CMK (cell line): ENCODE results near the gene LRRC8E.
"Not testable (repeated sequence)": the region's sequence is repeated elsewhere in the genome, so short reads cannot be mapped to it uniquely, and the experiment has no call there.

Source experiments
- DNase-seq: peaks from one replicate; pipeline ENCODE4 v3.0.0-alpha.2; 2010; ENCODE audit warnings: low read depth

LRRC8E gene

GRCh38 chr19:7920519-7921301 is 32.4 kb downstream of the LRRC8E start:
- peak; percentile 96 for DNase-seq

- DNase-seq = no peak
Observed at GRCh38 chr19:7921302-7921966, 33.1 kb downstream of the LRRC8E start.

GRCh38 chr19:7921967-7922835 is 33.9 kb downstream of the LRRC8E start:
- no peak for DNase-seq

GRCh38 chr19:7922836-7923195 is 34.5 kb downstream of the LRRC8E start:
- DNase-seq = no peak

- DNase-seq = no peak
Observed at GRCh38 chr19:7923295-7924191, 35.2 kb downstream of the LRRC8E start.

GRCh38 chr19:7924241-7924640 is 35.9 kb downstream of the LRRC8E start:
- no peak for DNase-seq

GRCh38 chr19:7924651-7925170 is 36.4 kb downstream of the LRRC8E start:
- DNase-seq = no peak

GRCh38 chr19:7925171-7925851 is 37.0 kb downstream of the LRRC8E start:
- DNase-seq = no peak

GRCh38 chr19:7926021-7926726 is 37.9 kb downstream of the LRRC8E start, which contains the start of gene CTXN1:
Gene CTXN1, minus strand, starts transcription at chr19:7926135. Its CDS starts 597 bp downstream, at chr19:7925538.
- DNase-seq = no peak

- DNase-seq = no peak
Observed at GRCh38 chr19:7926727-7927604, 38.7 kb downstream of the LRRC8E start.

- no peak for DNase-seq
Observed at GRCh38 chr19:7927605-7928333, 39.5 kb downstream of the LRRC8E start.

GRCh38 chr19:7928334-7928706 is 40.0 kb downstream of the LRRC8E start:
- DNase-seq = no peak

GRCh38 chr19:7928741-7929701 is 40.7 kb downstream of the LRRC8E start:
- DNase-seq = no peak

- DNase-seq = not testable (repeated sequence)
Observed at GRCh38 chr19:7930030-7930429, 41.7 kb downstream of the LRRC8E start.

GRCh38 chr19:7930765-7931164 is 42.5 kb downstream of the LRRC8E start:
- DNase-seq = no peak

- DNase-seq = no peak
Observed at GRCh38 chr19:7931221-7932061, 43.1 kb downstream of the LRRC8E start.
